Prostate gland (tissue), 2 donors: ENCODE results near the gene S100A5.

Source experiments
- CTCF ChIP-seq, 4 experiments: fragments of 200-600 bp in 2 of 4; fragments of 450-650 bp in 2 of 4; sonication (generic) in 2 of 4; IDR thresholded peaks; 1 replicate in 3 of 4; 2 replicates in 1 of 4; pipeline ENCODE4 v1.5.1; 2016 to 2019; ENCODE audit warnings: antibody characterized with exemption in 4 of 4, mild to moderate bottlenecking in 2 of 4, moderate library complexity in 2 of 4
- POLR2A ChIP-seq: fragments of 450-650 bp; IDR thresholded peaks from one replicate; pipeline ENCODE4 v1.6.1; 2016; ENCODE audit warnings: antibody characterized with exemption, mild to moderate bottlenecking
- POLR2AphosphoS5 ChIP-seq: sonication (generic); formaldehyde crosslinking; IDR thresholded peaks from one replicate; pipeline ENCODE4 v1.6.1; 2017; ENCODE audit warnings: antibody characterized with exemption

GRCh38 chr1:153563483-153563901 lies 22.8 kb upstream of the S100A5 start:
- TF ChIP-seq CTCF (IDR thresholded peaks at IDR 0.05) (no peak), POLR2A (no peak), POLR2AphosphoS5 (no peak)
